B cell (primary cell): ENCODE measurements around the gene OSGEP. TPM values are rescaled to one million over a fixed set of nuclear protein-coding genes. Genes with fewer than 3 reads are reported as not detected.

Experiments
- ATAC-seq: fragments of 200-7000 bp; cut with Tn5 transposase; one replicate; pipeline ENCODE4 v1.10.0; 2021; ENCODE audit warnings: low read depth, mild to moderate bottlenecking, moderate number of reproducible peaks, moderate library complexity
- CTCF ChIA-PET: fragments of 350-600 bp; sonication (Branson Sonifier 250); formaldehyde crosslinking; loops from one replicate; lab custom pipeline; 2021; ENCODE audit warnings: antibody characterized with exemption, inconsistent platforms; lab: Charles Lee
- POLR2A ChIA-PET: fragments of 350-600 bp; sonication (Branson Sonifier 250); formaldehyde crosslinking; loops from one replicate; lab custom pipeline; 2021; ENCODE audit warnings: antibody characterized with exemption; lab: Charles Lee
- DNase-seq: peaks from one replicate; pipeline ENCODE4 v3.0.0; 2013
- H2AFZ ChIP-seq: 2 replicates; pipeline ENCODE4 v1.6.1; 2012; ENCODE audit warnings: mild to moderate bottlenecking, low read depth, low read length; ENCODE audit not compliant: insufficient read depth, poor library complexity, severe bottlenecking
- H3K27ac ChIP-seq, 2 donors: 1 replicate in 1 of 2; 2 replicates in 1 of 2; pipeline ENCODE4 v1.5.1; 2012 to 2013; ENCODE audit warnings: low read length in 2 of 2, mild to moderate bottlenecking in 2 of 2, moderate library complexity in 1 of 2
- H3K27me3 ChIP-seq, 4 experiments: fragments of 200-600 bp in 1 of 4; sonication (generic) in 1 of 4; replicated peaks in 1 of 4; 1 replicate in 2 of 4; 2 replicates in 2 of 4; pipeline versions ENCODE4 v1.6.1 to v1.7.0; 2013 to 2016; ENCODE audit warnings: low read length in 3 of 4, mild to moderate bottlenecking in 2 of 4, mixed read lengths in 1 of 4, moderate library complexity in 1 of 4; ENCODE audit not compliant: insufficient read depth in 4 of 4, control insufficient read depth in 3 of 4; ENCODE audit errors: control extremely low read depth in 1 of 4
- H3K36me3 ChIP-seq, 2 experiments: replicated peaks in 1 of 2; 1 replicate in 1 of 2; 2 replicates in 1 of 2; pipeline versions ENCODE4 v1.6.1 to v1.7.1; 2013; ENCODE audit warnings: low read length in 1 of 2; ENCODE audit not compliant: insufficient read depth in 2 of 2, control insufficient read depth in 1 of 2; ENCODE audit errors: control extremely low read depth in 1 of 2, extremely low read depth in 1 of 2
- H3K4me1 ChIP-seq, 2 donors: fragments of 200-600 bp in 1 of 2; sonication (generic) in 1 of 2; 1 replicate in 1 of 2; 2 replicates in 1 of 2; pipeline versions ENCODE4 v1.5.1 to v1.6.1; 2013 to 2017; ENCODE audit warnings: low read length in 2 of 2; ENCODE audit not compliant: control insufficient read depth in 2 of 2, insufficient read depth in 2 of 2
- H3K4me2 ChIP-seq: replicated peaks from 2 replicates; pipeline ENCODE3; 2012; ENCODE audit warnings: mild to moderate bottlenecking, low read depth, low read length; ENCODE audit not compliant: poor library complexity, severe bottlenecking
- H3K4me3 ChIP-seq, 5 experiments: fragments of 200-600 bp in 1 of 5; sonication (generic) in 1 of 5; 1 replicate in 3 of 5; 2 replicates in 2 of 5; pipeline versions ENCODE4 v1.5.1 to v1.7.0; 2011 to 2016; ENCODE audit warnings: low read length in 4 of 5, mild to moderate bottlenecking in 4 of 5, low read depth in 2 of 5, control low read depth in 1 of 5, moderate library complexity in 1 of 5; ENCODE audit not compliant: insufficient read depth in 1 of 5; ENCODE audit errors: control extremely low read depth in 1 of 5, extremely low read depth in 1 of 5
- H3K79me2 ChIP-seq: fragments of 200-600 bp; sonication (generic); one replicate; pipeline ENCODE4 v1.6.0; 2016; ENCODE audit warnings: low read length; ENCODE audit not compliant: control insufficient read depth, insufficient read depth
- H3K9ac ChIP-seq: fragments of 200-600 bp; sonication (generic); 2 replicates; pipeline ENCODE4 v1.6.1; 2017; ENCODE audit warnings: mild to moderate bottlenecking, low read length, moderate library complexity
- H3K9me3 ChIP-seq, 3 donors: one replicate each; pipeline versions ENCODE4 v1.6.1 to v1.7.1; 2013; ENCODE audit warnings: low read length in 2 of 3; ENCODE audit not compliant: control insufficient read depth in 2 of 3, insufficient read depth in 1 of 3; ENCODE audit errors: control extremely low read depth in 1 of 3
- H4K20me1 ChIP-seq: 2 replicates; pipeline ENCODE4 v1.6.0; 2012; ENCODE audit warnings: mild to moderate bottlenecking, low read length; ENCODE audit not compliant: insufficient read depth, control insufficient read depth, poor library complexity, severe bottlenecking
- H3K27ac Mint-ChIP-seq: one replicate; pipeline ENCODE4 v1.8.0; 2021; ENCODE audit warnings: mixed read lengths
- H3K27me3 Mint-ChIP-seq: one replicate; pipeline ENCODE4 v1.8.0; 2021; ENCODE audit warnings: mixed read lengths
- H3K4me1 Mint-ChIP-seq: one replicate; pipeline ENCODE4 v1.8.0; 2021; ENCODE audit warnings: mixed read lengths
- H3K4me3 Mint-ChIP-seq: one replicate; pipeline ENCODE4 v1.8.0; 2021; ENCODE audit warnings: mixed read lengths
- H3K9me3 Mint-ChIP-seq: one replicate; pipeline ENCODE4 v1.8.0; 2022; ENCODE audit warnings: mixed read lengths; ENCODE audit not compliant: insufficient read depth
- CTCF ChIP-seq: fragments of 200-600 bp; IDR thresholded peaks from one replicate; pipeline ENCODE4 v1.8.0; 2022; ENCODE audit warnings: antibody characterized with exemption, mild to moderate bottlenecking
- EZH2 ChIP-seq: IDR thresholded peaks from 2 replicates; pipeline ENCODE4 v1.6.1; 2012; ENCODE audit warnings: borderline replicate concordance, low read depth, mild to moderate bottlenecking, moderate library complexity, low read length; ENCODE audit not compliant: insufficient read depth, poor library complexity, severe bottlenecking
- WGBS: methylation state at CpG from one replicate; pipeline ENCODE4 v1.1.5; 2013; ENCODE audit warnings: missing lambda C conversion rate; ENCODE audit not compliant: insufficient coverage; 5-methylcytosine and 5-hydroxymethylcytosine counted together
- intact Hi-C: fragments of 100-400 bp; cut with micrococcal nuclease; formaldehyde crosslinking; loops from one replicate; pipeline ENCODE4 v1.10.0; 2022
- polyA plus RNA-seq: library from polyadenylated mRNA; depleted of rRNA; stranded (reverse); fragments of >200 nt; gene quantifications from 2 replicates; pipeline ENCODE4 v1.2.3, GENCODE V29; 2012
- total RNA-seq, 2 donors: library from RNA; stranded (reverse); fragments of 120-200 nt in 1 of 2; gene quantifications; 1 replicate in 1 of 2; 2 replicates in 1 of 2; pipeline versions ENCODE4 v1.2.3 to v1.2.4, GENCODE V29; 2013 to 2022

OSGEP gene
- total and polyA plus RNA-seq, 2 donors (not counting 1 experiment from before 2014, with no cell fraction given): 117 to 156 TPM

- DNase-seq (peak; percentile 92), ATAC-seq (peak; percentile 93)
- TF ChIP-seq CTCF (no peak), EZH2 (no peak)
- WGBS: under 1% methylated on average over 32 of the region's 40 CpGs
- Histone ChIP-seq H3K27me3 (no peaks in the 10 kb centered on the region), H3K36me3 (peaks cover 14 to 26% of the 10 kb centered on the region in 2 experiments), H3K4me1 (peaks cover 31 to 33% of the 10 kb centered on the region in 2 donors), H4K20me1 (peaks cover 14% of the 10 kb centered on the region), H2AFZ (peak within 1 kb of the TSS; percentile 67), H3K4me2 (peak within 1 kb of the TSS; percentile 84), H3K9me3 (no peaks in the 10 kb centered on the region), H3K79me2 (peaks cover 52% of the 10 kb centered on the region), H3K4me3 (peak within 1 kb of the TSS; percentile 88 to 99 (median 98)), H3K9ac (peak within 1 kb of the TSS; percentile 84), H3K27ac (peak within 1 kb of the TSS; percentile 73 to 81)
- peaks cover 52% of the 10 kb centered on the region for H3K4me1 Mint-ChIP-seq
- no peaks in the 10 kb centered on the region for H3K9me3 Mint-ChIP-seq
- intact Hi-C loops: loop anchor here (1.0 to 10.0 kb wide), 5 partner anchors 8 to 985 kb away; partner anchors contain the start of genes APEX1, CHD8, PARP2 and PIP4P1
- peak within 1 kb of the TSS; percentile 96 for H3K27ac Mint-ChIP-seq
- CTCF ChIA-PET: interaction anchor here (0.8 to 3.6 kb wide), 10 partner anchors 8 to 144 kb away, joined by 3 to 23 read pairs (median 3); partner anchors contain the start of genes APEX1, OSGEP and TEP1
- no peaks in the 10 kb centered on the region for H3K27me3 Mint-ChIP-seq
- POLR2A ChIA-PET: interaction anchor here (0.6 to 1.9 kb wide), 6 partner anchors 8 to 126 kb away, joined by 3 to 20 read pairs (median 8); partner anchors contain the start of genes APEX1, OSGEP, PARP2 and PIP4P1
- H3K4me3 Mint-ChIP-seq: peak within 1 kb of the TSS; percentile 100
Measured at GRCh38 chr14:20469242-20469889, 14.8 kb upstream of the OSGEP start, which contains the start of gene PNP. TSS of gene PNP (plus strand) at chr14:20469406. CDS start at chr14:20469525, 119 bp downstream.
